ENCODE results near the gene SORCS3.

- no peak for TF ChIP-seq CTCF (IDR thresholded peaks at IDR 0.05 in 4 of 5, conservative IDR thresholded peaks at IDR 0.05 in 1 of 5)
- no peak for TF ChIP-seq POLR2A (IDR thresholded peaks at IDR 0.05)
Measured at GRCh38 chr10:104630731-104631130, 10.4 kb upstream of the SORCS3 start.
